GM12874 (cell line): ENCODE measurements around the gene ZEB1.

Source experiments
- TF ChIP-seq, protein P1 (sequence below): IDR thresholded peaks from 2 replicates; pipeline ENCODE4 v1.5.1; 2011; ENCODE audit warnings: low read depth, mild to moderate bottlenecking, control low read depth, low read length, moderate library complexity; ENCODE audit not compliant: insufficient read depth

The ZEB1 gene

GRCh38 chr10:31381171-31381570 lies 62.2 kb downstream of the ZEB1 start:
- TF ChIP-seq, protein P1, sequence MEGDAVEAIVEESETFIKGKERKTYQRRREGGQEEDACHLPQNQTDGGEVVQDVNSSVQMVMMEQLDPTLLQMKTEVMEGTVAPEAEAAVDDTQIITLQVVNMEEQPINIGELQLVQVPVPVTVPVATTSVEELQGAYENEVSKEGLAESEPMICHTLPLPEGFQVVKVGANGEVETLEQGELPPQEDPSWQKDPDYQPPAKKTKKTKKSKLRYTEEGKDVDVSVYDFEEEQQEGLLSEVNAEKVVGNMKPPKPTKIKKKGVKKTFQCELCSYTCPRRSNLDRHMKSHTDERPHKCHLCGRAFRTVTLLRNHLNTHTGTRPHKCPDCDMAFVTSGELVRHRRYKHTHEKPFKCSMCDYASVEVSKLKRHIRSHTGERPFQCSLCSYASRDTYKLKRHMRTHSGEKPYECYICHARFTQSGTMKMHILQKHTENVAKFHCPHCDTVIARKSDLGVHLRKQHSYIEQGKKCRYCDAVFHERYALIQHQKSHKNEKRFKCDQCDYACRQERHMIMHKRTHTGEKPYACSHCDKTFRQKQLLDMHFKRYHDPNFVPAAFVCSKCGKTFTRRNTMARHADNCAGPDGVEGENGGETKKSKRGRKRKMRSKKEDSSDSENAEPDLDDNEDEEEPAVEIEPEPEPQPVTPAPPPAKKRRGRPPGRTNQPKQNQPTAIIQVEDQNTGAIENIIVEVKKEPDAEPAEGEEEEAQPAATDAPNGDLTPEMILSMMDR, result no peak

DNA sequence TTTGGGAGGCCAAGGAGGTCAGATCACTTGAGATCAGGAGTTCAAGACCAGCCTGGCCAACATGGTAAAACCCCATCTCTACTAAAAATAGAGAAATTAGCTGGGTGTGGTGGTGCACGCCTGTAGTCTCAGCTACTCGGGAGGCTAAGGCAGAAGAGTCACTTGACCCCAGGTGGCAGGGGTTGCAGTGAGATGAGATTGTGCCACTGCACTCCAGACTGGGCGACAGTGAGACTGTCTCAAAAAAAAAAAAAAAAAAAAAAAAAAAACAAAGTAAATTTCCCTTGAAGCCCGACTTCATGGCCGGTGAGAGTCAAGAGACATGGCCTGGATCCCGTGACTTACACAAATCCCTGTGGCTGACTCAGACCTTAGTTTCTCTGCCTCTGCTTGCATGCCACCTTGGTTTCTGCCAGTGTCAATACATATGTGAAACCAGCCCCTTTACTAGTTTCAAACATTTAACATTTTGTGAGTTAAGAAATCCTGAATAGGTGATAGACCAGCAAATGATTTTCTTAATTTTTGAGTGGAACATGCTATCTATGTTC lies 62.8 kb downstream of the ZEB1 start:
- TF ChIP-seq, protein P1, result no peak

DNA sequence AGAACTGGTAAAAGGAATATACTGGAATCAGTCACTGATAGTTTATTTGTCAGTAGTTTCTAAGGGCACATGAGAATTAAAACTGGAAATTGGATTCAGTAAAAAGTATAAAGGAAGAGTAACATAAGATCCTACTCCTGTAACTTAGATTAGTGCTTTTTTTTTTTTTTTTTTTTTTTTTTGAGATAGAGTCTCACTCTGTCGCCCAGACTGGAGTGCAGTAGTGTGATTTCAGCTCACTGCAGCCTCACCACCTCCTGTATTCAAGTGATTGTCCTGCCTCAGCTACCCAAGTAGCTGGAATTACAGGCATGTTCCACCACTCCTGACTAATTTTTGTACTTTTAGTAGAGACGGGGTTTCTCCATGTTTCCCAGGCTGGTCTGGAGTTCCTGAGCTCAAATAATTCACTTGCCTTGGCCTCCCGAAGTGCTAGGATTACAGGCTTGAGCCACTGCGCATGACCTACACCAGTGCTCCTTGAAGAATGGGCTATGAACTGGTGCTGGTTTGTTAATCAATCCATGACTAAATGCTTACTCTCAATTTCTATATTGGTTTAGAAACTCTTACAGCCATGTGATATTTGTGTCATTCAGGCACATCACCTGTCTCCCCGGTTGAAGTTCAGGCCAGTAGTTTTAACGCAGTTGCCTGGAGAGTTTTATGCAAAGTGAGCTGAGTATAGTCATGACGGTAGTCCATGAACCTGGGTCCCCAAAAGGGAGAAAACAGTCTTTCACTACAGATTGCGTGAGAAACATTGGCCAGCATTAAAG lies 65.0 kb downstream of the ZEB1 start:
- TF ChIP-seq, protein P1, result no peak

DNA sequence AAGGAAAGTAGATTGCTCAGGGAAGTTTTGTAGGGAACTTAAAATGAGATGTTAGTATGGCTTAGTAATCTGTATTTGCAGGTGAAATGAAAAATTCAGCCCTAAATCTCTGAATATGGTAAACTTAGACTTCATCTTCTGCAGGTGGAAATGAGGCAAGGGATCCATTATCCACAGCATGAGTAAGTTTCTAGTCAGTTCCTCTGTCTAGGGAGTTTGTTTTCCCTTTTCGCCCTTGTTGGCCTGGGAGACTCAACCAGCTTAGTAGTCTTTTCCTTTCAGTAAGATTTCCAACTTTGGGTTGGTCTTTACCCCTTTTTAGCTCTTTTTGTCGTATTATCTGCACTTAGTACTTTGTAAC lies 65.6 kb downstream of the ZEB1 start:
- TF ChIP-seq, protein P1, result no peak

DNA sequence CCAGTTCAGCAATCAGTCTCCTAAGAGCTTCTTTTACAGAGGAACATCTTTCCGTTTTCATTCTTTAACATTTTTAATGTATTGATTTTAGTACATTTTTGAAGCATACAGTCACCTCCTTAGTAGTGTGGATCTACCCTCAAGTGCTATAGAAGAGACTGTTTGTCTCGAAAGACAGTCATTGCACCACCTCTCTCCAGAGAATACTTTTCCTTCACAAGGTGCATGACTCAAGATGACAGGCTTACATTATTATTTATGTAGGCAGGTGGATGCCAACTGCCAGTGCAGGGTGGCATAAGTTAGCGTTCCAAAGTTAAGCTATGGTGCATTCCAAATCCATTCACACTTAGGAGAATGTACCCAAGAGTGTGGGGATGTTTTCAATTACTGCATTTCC lies 71.8 kb downstream of the ZEB1 start:
- TF ChIP-seq, protein P1, result no peak

GRCh38 chr10:31393844-31394243 lies 74.8 kb downstream of the ZEB1 start:
- TF ChIP-seq, protein P1, result no peak

DNA sequence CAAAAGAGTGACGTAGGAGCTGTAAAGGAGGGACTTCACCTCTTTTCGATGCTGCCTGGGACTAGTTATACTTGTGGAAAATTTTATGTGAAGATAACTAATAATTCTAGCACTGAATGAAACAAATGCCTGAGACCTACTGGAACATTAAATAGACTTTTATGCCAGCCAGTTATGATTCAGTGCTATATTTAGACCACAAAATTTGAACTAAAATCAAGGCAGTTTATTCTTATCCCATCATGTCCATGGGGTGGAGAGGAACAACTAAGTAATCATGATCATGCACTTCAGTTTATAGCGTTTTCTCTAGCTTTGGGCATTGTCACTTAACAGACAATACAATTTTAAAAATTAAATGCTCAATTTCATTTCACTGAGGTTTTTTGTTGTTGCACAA lies 76.7 kb downstream of the ZEB1 start:
- TF ChIP-seq, protein P1, result no peak
